DOHH2 (cell line): Measurements from ENCODE around the gene GPR107.

Experiments
- EZH2phosphoT487 ChIP-seq: fragments of 200-600 bp; sonication (generic); IDR thresholded peaks from 2 replicates; pipeline ENCODE4 v1.6.1; 2017; ENCODE audit warnings: borderline replicate concordance, mild to moderate bottlenecking, antibody characterized with exemption, low read length, moderate library complexity, mixed read lengths
- TF ChIP-seq, protein P1 (sequence below): fragments of 200-600 bp; sonication (generic); IDR thresholded peaks from one replicate; pipeline ENCODE4 v1.5.1; 2014; ENCODE audit warnings: antibody characterized with exemption, mild to moderate bottlenecking, low read depth, low read length; ENCODE audit not compliant: poor library complexity, severe bottlenecking

DNA sequence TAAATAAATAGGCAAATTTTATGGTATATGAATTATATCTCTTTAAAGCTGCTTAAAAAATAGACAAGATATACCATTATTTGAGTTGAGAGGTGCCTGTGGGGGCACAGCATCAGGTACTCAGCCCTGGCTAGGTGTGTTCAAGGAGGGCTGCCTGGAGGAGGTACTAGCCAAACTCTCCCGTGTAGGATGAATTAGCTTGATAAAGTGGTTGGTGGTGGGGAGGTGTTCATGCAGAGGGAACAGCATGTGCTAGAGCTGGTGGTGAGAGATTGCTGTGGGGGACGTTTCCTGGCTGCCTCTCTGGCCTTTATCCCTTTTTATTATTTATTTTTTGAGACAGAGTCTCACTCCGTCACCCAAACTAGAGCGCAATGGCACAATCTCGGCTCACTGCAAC is 95.3 kb downstream of the GPR107 start:
- TF ChIP-seq, protein P1, sequence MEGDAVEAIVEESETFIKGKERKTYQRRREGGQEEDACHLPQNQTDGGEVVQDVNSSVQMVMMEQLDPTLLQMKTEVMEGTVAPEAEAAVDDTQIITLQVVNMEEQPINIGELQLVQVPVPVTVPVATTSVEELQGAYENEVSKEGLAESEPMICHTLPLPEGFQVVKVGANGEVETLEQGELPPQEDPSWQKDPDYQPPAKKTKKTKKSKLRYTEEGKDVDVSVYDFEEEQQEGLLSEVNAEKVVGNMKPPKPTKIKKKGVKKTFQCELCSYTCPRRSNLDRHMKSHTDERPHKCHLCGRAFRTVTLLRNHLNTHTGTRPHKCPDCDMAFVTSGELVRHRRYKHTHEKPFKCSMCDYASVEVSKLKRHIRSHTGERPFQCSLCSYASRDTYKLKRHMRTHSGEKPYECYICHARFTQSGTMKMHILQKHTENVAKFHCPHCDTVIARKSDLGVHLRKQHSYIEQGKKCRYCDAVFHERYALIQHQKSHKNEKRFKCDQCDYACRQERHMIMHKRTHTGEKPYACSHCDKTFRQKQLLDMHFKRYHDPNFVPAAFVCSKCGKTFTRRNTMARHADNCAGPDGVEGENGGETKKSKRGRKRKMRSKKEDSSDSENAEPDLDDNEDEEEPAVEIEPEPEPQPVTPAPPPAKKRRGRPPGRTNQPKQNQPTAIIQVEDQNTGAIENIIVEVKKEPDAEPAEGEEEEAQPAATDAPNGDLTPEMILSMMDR = no peak
- TF ChIP-seq EZH2phosphoT487 = no peak
